Measurements from ENCODE around the gene RPRD1A.
"Not testable (repeated sequence)": the region's sequence is repeated elsewhere in the genome, so short reads cannot be mapped to it uniquely, and the experiment has no call there.

RPRD1A gene

DNA sequence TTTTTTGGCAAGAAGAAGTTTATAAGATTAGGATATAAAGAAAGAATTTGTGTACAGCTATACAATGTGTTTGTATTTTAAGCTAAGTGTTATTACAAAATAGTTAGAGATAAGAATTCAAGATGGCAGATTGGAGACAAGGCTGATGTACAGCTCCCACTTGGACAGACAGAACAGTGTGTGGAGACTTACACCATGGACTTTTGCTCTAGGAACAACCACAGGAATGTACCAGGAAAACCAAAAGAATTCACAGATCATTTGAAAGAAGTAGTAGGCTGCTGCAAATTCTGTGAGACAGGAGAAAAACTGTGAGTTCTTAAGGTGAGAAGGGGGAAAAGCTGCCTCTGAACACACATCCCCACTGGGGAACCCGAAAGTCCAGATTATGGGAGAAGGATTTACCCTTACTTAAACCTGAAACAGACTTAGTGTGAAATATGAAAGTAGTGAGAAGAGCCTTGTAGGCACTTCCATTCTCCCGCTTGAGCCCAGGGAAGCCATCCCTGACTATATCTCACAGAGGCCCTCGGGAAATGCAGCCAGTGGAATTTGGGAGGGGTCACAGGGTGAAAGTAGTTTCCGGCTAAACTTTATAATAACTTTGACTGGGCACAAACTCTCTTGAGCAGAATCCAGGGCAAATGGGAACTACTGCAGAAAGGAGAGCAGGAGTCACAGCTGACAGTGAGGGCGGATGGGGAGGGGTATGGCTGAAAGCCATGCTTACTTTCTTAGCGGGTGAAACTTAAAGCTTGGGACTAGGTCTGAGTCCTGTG, 11.6 kb upstream of the RPRD1A start:
- DNase-seq (ENCODE audit: low spot score) = no peak

DNA sequence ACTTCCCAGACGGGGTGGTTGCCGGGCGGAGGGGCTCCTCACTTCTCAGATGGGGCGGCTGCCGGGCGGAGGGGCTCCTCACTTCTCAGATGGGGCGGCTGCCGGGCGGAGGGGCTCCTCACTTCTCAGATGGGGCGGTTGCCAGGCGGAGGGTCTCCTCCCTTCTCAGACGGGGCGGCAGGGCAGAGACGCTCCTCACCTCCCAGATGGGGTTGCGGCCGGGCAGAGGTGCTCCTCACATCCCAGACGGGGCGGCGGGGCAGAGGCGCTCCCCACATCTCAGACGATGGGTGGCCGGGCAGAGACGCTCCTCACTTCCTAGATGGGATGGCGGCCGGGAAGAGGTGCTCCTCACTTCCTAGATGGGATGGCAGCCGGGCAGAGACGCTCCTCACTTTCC, 10.4 kb upstream of the RPRD1A start:
- DNase-seq (ENCODE audit: low spot score) = not testable (repeated sequence)

DNA sequence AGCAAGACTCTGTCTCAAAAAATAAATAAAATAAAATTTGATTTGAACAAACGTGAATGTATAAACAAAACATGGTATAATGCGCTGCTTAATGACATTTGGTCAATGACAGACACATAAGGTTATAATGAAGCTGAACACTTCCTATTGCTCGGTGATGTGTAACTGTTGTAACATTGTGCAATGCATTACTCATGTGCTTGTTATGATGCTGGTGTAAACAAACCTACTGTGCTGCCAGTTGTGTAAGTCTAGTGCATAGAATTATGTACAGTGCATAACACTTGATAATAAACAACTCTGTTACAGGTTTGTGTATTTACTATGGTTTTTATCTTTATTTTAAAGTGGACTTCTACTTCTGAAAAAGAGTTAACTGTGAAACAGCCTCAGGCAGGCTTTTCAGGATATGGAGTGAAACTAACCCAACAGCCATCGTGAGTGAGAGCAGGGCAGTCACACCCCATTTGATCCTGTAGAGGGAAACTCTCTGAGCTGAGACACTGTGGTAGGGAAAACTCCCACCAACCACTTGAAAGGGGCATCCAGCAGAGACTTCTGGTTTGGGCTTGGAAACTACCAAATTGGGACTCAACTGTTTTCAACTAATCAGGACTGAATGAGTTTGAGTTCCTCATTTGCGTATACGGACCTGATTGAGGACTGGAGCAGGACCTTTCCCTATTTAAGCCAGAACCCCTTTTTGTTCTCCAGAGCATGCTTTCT, 8.7 kb upstream of the RPRD1A start:
- DNase-seq (ENCODE audit: low spot score) = no peak

DNA sequence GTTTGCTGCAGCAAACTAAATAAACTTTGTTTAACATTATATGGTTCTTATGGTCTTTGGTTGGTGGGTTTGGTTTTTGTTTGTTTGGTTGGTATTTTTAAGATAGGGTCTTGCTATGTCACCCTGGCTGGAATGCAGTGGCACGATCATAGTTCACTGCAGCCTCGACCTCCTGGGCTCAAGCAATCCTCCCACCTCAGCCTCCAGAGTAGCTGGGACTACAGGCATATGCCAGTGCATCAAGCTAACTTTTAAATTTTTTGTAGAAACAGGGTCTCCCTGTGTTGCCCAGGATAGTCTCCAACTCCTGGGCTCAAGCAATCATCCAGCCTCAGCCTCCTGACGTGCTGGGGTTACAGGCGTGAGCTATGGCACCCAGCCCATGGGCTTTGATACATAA, 7.1 kb upstream of the RPRD1A start:
- no peak for DNase-seq (ENCODE audit: low spot score)

DNA sequence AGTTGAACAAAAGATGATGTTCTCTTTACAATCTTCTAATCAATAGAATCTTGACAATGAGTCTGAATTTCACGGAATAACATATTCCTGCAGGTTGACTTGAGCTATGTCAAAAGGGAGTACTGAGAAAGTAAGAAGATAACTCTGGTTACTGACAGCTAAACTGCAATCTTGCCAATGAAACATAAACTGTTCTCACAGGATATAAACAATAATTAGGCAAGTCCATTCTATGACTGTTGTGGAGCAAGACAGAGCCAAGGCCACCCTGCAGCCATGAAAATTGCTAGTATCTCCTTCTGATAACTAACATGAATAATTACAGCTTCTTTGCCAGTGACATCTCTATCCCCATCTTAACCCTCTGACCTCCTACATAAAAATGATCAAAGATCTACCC, 6.3 kb upstream of the RPRD1A start:
- no peak for DNase-seq (ENCODE audit: low spot score)

DNA sequence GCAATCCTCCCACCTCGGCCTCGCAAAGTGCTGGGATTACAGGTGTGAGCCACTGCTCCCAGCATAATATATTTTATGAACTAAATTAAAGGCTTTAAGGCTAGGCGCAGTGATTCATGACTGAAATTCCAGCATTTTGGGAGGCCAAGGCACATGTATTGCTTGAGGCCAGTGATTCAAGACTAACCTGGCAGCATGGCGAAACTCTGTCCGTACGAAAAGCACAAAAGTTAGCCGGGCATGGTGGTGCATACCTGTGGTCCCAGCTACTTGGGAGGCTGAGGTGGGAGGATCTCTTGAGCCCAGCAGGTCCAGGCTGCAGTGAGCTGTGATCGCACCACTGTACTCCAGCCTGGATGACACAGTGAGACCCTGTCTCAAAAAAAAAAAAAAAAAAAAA, 5.0 kb upstream of the RPRD1A start:
- not testable (repeated sequence) for DNase-seq (ENCODE audit: low spot score)

DNA sequence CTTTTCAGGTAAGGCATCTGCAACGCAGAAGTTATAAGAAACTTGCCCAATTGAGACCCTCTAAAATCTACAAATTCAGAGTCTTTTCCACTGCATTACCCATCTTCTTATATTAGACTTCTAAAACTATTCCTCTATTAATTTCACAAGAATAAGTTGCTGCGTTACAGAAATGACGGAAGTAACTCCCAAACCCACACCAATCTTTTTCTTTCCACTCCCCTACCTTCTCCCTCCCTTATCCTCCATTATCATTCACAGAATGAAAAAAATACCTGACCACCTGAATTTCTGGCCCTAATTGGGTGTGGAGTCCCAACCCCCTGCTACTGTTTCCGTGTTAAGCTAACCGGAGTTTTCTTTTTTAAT, 689 bp downstream of the RPRD1A start:
- DNase-seq (ENCODE audit: low spot score) = no peak

DNA sequence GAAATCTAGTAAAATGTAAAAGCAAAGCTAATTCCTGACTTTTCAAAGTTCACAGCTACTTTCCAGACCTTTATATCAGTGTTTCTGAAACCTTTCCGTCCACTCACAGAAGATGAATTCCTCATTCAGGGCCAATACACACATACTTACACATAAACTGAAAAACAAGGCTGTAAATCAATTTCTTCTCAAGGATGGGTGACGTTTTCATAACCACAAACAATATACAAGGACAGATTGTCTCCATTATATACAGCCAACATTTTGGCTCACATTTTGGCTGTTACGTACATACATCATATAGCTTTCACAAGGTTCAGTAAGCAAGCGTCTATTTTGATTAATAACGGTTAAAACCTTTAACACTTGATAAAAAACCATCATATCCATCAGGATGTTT, 1.4 kb downstream of the RPRD1A start:
- DNase-seq (ENCODE audit: low spot score) = no peak

DNA sequence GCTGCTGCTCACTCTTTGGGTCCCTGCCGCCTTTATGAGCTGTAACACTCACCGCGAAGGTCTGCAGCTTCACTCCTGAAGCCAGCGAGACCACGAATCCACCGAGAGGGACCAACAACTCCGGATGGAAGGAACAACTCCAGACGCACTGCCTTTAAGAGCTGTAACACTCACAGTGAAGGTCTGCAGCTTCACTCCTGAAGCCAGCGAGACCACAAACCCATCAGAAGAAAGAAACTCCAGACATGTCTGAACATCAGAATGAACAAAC, 2.6 kb downstream of the RPRD1A start:
- DNase-seq (ENCODE audit: low spot score) = not testable (repeated sequence)

DNA sequence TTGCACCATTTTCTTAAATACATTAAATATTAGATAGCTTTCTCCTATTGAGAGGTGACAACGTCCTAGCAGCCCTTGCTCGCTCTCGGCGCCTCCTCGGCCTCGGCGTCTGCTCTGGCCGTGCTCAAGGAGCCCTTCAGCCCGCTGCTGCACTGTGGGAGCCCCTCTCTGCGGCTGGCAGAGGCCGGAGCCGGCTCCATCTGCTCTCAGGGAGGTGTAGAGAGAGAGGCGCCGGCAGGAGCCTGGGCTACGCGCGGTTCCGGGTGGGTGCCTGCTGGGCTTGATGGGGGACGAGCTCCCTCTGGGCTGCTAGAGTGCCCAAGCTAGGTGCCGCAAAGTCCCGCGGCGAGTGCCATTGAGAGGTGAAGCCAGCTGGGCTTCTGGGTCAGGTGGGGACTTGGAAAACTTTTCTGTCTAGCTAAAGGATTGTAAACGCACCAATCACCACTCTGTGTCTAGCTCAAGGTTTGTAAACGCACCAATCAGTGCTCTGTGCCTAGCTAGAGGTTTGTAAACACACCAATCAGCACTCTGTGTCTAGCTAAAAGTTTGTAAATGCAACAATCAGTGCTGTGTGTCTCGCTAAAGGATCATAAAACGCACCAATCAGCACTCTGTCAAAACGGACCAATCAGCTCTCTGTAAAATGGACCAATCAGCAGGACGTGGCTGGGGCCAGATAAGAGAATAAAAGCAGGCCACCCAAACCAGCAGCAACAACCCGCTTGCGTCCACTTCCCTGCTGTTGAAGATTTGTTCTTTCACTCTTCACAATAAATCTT, 3.1 kb downstream of the RPRD1A start:
- no peak for DNase-seq (ENCODE audit: low spot score)

DNA sequence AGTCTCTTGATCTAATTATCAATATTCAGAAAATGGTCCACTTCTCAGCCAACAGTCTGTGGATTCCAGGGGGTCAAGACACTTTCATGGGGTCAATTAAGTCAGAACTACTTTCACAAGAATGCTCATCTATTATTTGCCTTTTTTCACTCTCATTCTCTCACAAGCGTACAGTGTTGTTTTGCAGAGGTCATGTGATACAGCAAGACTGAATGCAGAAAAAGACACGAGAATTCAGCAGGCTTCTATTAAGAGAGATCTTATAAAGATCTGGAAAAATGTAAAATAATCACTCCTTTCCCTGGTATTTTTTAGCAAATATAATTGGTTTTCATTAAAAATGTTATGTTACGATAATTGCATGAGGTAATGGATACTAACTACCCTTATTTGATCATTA, 8.7 kb downstream of the RPRD1A start:
- DNase-seq (ENCODE audit: low spot score) = no peak

DNA sequence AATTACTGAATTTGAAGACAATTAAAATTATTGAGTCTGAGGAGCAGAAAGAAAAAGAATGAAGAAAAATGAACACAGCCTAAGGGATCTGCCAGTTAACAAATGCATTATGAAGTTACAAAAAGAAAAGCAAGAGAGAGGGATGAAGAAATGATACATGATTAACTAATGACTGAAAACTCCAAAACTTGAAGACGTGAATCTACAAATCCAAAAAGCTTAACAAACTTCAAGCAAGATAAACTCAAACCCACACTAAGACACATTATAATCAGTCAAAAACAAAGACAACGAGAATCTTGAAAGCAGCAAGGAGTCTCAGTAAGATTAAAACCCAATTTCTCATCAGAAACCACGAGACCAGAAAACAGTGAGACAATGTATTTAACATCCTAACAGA, 15.6 kb downstream of the RPRD1A start:
- no peak for DNase-seq (ENCODE audit: low spot score)

DNA sequence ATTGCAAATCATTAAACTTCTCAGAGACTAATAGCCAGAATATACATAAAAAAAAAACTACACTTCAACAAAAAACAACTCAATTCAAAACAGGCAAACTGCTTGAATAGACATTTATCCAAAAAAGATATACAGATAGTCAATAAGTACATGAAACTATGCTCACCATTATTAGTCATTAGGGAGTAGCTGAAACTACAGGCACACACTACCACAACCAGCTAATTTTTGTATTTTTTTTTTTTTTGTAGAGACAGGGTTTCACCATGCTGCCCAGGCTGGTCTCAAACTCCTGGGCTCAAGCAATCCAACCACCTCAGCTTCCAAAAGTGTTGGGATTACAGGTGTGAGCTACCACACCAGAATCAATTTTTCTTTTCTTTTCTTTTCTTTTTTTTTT, 16.9 kb downstream of the RPRD1A start:
- no peak for DNase-seq (ENCODE audit: low spot score)

DNA sequence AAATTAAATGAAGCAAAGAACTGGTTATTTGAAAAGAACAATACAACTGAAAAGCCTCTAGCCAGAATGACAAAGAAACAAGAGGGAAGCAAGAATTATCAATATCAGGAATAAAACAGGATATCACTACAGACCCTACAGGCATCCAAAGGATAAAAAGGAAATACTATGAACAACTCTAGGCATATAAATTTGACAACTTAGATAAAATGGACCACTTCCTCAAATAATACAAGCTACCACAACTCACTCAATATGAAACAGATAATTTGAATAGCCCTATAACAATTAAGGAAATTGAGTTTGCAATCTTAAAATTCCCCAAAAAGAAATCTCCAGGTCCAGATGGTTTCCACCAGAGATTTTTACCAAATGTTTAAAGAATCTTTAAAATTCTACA, 19.8 kb downstream of the RPRD1A start:
- no peak for DNase-seq (ENCODE audit: low spot score)

DNA sequence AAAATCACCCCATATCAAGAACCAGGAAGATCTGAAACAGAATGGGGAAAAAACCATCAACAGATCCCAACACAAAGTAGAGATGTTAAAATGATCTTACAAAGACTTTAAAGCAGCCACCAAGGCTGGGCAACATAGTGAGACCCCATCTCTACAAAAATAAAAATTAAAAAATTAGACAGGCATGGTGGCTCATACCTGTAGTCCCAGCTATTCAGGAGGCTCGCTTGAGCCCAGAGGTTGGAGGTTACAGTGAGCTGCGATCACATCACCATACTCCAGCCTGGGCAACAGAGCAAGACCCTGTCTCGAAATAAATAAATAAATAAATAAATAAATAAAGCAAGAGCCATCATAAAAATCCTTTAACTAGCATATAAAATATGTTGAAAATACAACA, 20.5 kb downstream of the RPRD1A start:
- DNase-seq (ENCODE audit: low spot score) = no peak

DNA sequence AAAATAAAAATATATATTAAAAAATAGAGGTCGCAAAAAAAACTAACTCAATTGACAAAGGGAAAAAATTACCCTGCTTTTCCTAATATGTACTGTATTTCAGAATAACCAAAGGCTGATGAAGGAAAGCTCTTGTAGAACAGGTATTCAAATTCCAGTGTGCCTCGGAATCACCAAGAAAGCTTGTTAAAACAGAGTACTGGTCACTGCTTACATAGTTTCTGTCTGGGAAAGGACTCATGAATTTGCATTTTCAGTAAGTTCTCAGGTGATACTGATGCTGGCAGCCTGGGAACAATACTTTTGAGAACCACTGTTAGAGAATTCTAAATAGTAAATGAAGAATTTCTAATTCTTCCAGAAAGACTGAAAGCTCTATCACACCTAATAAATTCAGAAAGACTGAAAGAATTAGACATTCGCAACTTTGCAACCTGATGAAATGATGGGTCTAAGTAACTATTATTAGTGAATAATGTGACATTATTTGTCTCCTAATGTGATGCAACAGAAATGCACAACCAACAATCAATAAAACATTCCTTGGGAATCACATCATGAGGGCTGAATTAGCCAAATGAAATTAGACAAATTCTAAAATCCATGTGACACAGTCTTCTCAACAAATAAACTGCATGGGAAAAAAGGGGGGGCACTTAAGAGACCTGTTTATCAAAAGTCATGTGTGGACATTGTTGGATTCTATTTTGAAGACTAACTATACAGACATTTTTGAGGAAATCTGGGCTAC, 21.9 kb downstream of the RPRD1A start:
- no peak for DNase-seq (ENCODE audit: low spot score)

DNA sequence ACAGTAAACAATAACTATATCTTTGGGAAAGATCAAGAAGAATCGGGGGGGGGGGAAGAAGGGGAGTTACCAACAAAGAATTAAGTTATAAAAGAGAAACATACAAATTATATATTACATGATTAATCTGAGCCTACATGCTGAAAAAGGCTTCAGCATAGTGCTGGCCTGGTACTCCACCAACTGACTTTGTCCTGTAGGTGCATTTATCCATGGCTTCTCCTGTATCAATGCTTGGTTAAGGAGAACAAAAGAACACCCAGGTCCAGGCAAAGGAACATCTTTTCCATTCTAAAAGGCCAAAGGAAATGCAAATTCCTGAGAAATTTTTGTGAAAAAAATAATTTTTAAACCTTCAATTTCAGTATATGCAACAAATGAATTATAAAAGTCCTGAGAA, 24.2 kb downstream of the RPRD1A start:
- no peak for DNase-seq (ENCODE audit: low spot score)

DNA sequence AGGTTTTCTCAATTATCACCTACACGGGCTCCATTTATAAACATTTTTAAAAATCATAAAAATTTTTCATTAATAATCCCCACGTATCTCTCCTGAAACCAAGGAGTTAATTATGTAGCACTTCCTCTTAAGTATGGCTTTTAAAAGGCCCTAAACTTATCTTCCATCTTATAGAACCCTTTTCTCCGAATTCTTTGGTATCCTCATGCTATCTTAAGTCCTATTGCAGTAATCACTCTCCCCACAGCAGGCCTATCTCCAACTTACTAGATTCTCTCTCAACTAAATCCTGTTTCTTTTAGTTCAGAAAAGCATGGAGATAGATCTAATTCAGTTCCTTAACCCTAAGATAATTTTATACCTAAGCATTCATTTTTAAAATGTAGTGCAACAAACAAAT, 26.2 kb downstream of the RPRD1A start:
- DNase-seq (ENCODE audit: low spot score) = no peak

DNA sequence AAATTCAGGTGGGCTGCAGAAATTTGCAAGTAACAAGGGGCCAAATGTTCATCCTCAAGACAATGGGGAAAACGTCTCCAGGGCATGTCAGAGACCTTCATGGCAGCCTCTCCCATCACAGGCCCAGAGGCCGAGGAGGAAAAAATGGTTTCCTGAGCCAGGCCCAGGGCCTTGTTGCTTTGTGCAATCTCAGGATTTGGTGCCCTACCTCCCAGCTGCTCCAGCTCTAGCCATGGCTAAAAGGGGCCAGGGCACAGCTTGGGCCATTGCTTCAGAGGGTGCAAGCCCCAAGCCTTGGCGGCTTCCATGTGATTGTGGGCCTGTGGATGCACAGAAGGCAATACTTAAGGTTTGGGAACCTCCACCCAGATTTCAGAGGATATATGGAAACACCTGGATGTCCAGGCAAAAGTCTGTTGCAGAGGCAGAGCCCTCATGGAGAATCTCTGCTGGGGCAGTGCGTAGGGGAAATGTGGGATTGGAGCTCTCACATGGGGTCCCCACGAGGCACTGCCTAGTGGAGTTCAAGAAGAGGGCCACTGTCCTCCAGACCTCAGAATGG, 29.2 kb downstream of the RPRD1A start:
- no peak for DNase-seq (ENCODE audit: low spot score)

DNA sequence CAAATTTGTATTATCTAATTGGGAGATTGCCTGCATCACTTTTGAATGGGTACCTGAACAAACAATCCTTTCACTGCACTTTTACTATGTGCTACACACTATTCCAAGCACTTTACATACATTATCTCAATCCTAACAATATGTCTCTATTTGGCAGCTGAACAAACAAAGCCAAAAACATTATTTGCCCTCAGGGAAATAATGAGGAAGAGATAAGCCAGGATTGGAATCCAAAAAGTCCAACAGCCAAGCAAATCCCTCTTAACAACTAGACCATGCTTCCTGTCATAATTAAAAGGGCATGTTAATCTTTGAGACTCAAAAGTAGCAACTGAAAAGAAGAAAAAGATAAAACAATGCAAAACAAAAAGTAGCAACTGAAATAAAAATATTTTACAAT, 32.1 kb downstream of the RPRD1A start:
- DNase-seq (ENCODE audit: low spot score) = peak; percentile 28

DNA sequence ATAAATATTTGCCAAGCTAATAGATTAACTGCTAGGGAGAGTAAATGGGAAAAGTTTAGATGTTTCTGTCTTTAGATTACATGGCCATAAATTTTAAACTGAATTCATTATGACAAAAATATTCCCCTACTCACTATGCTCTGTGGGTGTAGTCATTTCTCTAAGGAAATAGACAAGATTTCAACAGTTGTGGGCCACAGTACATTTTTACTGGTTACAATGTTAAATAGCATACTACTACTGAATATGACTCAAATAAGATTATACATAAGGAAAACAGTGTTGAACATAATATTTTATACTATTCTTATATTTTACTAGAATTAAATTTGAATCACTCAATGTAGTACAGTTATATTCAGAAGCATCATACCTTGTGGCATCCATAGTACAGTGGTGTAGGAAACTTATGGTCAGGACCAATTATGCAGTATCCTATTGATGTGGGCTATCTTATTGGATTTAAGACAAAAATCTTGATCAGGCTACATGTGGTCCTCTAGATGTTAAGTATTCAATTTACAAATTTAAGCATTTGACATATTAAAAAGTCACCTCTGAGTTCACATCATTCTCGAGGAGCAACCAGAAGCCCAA, 33.0 kb downstream of the RPRD1A start:
- DNase-seq (ENCODE audit: low spot score) = no peak

DNA sequence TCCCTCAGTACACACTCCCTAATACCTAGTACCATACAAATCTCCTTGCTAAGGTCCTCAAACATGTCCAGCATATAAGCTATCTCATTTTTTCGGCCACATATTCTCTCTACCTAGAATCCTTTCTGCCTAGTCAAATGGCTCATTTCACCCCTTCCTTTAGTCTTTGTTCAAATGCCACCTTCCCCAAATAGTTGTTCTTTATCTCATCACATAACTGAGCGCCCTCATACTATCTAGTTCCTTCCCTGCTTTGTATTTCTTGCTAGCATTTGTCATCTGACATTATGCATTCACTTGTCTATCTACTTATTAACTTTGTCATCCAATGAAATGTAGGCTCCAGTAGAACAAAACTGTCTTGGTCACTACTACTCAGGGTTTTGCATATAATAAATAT, 35.5 kb downstream of the RPRD1A start:
- no peak for DNase-seq (ENCODE audit: low spot score)

All from COLO829 (cell line).